IPS-20b (cell line): ENCODE results near the gene SELENOO.

Experiments used
- H3K27ac ChIP-seq: one replicate; pipeline ENCODE4 v1.5.1; 2013; ENCODE audit warnings: low read length
- H3K27me3 ChIP-seq: 2 replicates; pipeline ENCODE4 v1.6.1; 2013; ENCODE audit warnings: mild to moderate bottlenecking, low read length, inconsistent platforms; ENCODE audit not compliant: insufficient read depth
- H3K36me3 ChIP-seq: 2 replicates; pipeline ENCODE4 v1.6.1; 2013; ENCODE audit warnings: low read depth, mild to moderate bottlenecking, inconsistent platforms, low read length, moderate library complexity; ENCODE audit not compliant: insufficient read depth
- H3K4me1 ChIP-seq: 2 replicates; pipeline ENCODE4 v1.6.1; 2013; ENCODE audit warnings: mild to moderate bottlenecking, control low read depth, inconsistent platforms, low read length, moderate library complexity; ENCODE audit not compliant: insufficient read depth
- H3K4me3 ChIP-seq: 2 replicates; pipeline ENCODE4 v1.5.1; 2013; ENCODE audit warnings: mild to moderate bottlenecking, low read length, inconsistent platforms
- H3K9ac ChIP-seq: 2 replicates; pipeline ENCODE4 v1.6.1; 2013; ENCODE audit warnings: low read depth, mild to moderate bottlenecking, inconsistent platforms, low read length, moderate library complexity
- H3K9me3 ChIP-seq: 2 replicates; pipeline ENCODE4 v1.6.1; 2013; ENCODE audit warnings: mild to moderate bottlenecking, low read depth, low read length, inconsistent platforms; ENCODE audit not compliant: insufficient read depth

SELENOO gene

GRCh38 chr22:50244420-50245213 lies 43.8 kb downstream of the SELENOO start, which contains the start of gene TUBGCP6:
Gene TUBGCP6 (minus strand): TSS chr22:50245023. CDS start chr22:50244459, 564 bp downstream.
- H3K27ac ChIP-seq: peak within 1 kb of the TSS; percentile 55
- peak within 1 kb of the TSS; percentile 90 for H3K9ac ChIP-seq
- H3K4me3 ChIP-seq: peak within 1 kb of the TSS; percentile 93
- peaks cover 19% of the 10 kb centered on the region; the same call in 1 of the 2 replicates for H3K36me3 ChIP-seq
- no peaks in the 10 kb centered on the region for H3K9me3 ChIP-seq
- H3K4me1 ChIP-seq: no peaks in the 10 kb centered on the region; the same call in 1 of the 2 replicates
- no peaks in the 10 kb centered on the region for H3K27me3 ChIP-seq

DNA sequence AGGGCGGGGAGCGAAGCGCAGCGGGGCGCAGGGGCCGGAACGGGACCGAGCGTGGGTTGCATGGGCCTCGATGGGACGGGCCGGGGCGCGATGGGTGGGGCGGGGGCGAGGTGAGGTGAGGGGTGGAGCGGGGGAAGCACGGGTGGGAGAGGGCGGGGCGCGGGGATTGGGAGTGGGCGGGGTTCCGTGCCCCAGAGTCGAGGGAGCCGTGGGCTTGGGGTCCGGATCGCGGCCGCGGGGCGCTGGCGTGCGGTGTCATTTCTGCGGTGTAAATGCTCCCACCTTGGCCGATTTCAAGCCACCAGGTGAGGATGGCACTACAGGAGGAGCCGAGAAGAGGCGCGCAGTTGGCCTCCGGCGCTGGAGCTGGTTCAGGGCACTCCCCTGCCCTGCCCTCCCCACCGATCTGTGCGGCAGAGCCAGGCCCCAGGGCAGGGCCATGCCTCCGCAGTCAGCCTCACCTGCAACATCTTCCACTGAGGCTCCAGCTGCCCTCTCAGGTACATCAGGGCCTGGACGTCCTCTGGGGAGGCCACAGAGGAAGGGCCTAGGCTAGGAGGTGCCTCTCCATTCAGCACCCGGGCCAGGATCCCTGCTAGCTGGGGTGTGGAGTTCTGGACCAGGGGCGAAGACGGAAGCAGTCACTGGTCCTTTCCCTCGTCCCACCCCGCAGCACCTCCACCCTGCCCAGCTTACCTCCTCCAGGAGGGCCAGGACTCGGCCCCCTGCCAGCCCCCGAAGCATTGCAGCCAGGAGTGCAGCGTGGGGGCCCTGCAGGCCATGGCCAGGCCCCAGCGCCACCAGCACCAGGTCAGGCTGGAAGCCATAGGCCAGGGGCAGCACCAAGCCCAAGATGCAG lies 44.6 kb downstream of the SELENOO start:
- Histone ChIP-seq H3K9me3 (no peaks in the 10 kb centered on the region), H3K36me3 (peaks cover 11% of the 10 kb centered on the region; the same call in 1 of the 2 replicates)

DNA sequence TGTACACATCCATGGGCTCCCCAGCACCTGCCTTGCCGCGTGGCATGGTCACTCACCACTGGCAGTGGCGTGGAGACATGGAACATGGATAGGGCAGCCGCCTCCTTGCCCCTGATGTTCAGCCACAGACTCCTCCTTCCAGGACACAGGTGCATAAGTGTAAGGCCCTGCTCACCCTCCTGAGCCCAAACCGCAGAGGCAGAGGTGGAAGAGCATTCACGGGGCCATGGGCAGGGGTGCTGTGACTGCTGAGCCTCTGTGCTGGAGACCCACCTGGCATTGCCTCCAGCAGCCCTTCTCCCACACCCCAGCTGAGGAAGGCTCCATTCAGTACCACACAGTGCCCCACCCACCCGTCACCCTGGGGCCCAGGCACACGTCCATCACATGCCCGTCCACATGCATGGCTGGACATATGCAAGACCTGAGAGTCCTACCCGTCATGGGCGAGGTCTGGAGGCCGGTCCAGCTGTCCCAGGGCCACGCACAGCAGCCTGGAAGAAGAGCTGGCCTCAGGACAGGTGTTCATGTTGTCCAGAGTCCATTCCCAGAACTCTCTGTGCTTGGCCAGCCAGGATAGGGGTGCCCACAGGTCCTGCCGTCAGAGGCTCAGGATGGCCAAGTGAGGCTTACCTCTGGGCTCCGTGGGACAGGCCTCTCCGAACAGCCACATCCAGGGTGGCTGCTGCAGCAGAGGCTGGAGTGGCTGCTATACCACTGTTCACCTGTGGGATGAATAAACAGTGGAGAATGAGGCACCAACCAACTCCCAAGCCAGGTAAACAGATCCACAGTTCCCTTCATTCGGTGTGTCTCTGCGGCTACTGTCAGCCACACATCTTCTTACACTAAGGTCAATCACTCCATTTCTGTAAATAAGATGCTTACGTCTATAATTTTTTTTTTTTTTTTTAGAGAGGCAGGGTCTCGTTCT lies 45.7 kb downstream of the SELENOO start:
- peaks cover 9% of the 10 kb centered on the region; the same call in 1 of the 2 replicates for H3K36me3 ChIP-seq
- H3K4me1 ChIP-seq: no peaks in the 10 kb centered on the region; the same call in 1 of the 2 replicates
- H3K4me3 ChIP-seq: no peak overlapping the region
- no peaks in the 10 kb centered on the region for H3K9me3 ChIP-seq
- H3K9ac ChIP-seq: no peak overlapping the region
- H3K27me3 ChIP-seq: no peaks in the 10 kb centered on the region
- H3K27ac ChIP-seq: no peak overlapping the region

More for the DNA sequence above, 44.6 kb downstream of the SELENOO start:
- H3K4me3 ChIP-seq: peak overlapping the region; percentile 93
- peak overlapping the region; percentile 55 for H3K27ac ChIP-seq
- H3K9ac ChIP-seq: peak overlapping the region; percentile 90; the same call in 1 of the 2 replicates
- H3K4me1 ChIP-seq: no peaks in the 10 kb centered on the region; the same call in 1 of the 2 replicates
- no peaks in the 10 kb centered on the region for H3K27me3 ChIP-seq

- H3K4me1 ChIP-seq: no peaks in the 10 kb centered on the region; the same call in 1 of the 2 replicates
- no peak overlapping the region for H3K9ac ChIP-seq
- H3K4me3 ChIP-seq: no peak overlapping the region; the same call in 1 of the 2 replicates
- peaks cover 9% of the 10 kb centered on the region; the same call in 1 of the 2 replicates for H3K36me3 ChIP-seq
- H3K27me3 ChIP-seq: no peaks in the 10 kb centered on the region
- H3K27ac ChIP-seq: no peak overlapping the region
- no peaks in the 10 kb centered on the region for H3K9me3 ChIP-seq
These were observed 46.9 kb downstream of the SELENOO start for GRCh38 chr22:50247748-50248147.

DNA sequence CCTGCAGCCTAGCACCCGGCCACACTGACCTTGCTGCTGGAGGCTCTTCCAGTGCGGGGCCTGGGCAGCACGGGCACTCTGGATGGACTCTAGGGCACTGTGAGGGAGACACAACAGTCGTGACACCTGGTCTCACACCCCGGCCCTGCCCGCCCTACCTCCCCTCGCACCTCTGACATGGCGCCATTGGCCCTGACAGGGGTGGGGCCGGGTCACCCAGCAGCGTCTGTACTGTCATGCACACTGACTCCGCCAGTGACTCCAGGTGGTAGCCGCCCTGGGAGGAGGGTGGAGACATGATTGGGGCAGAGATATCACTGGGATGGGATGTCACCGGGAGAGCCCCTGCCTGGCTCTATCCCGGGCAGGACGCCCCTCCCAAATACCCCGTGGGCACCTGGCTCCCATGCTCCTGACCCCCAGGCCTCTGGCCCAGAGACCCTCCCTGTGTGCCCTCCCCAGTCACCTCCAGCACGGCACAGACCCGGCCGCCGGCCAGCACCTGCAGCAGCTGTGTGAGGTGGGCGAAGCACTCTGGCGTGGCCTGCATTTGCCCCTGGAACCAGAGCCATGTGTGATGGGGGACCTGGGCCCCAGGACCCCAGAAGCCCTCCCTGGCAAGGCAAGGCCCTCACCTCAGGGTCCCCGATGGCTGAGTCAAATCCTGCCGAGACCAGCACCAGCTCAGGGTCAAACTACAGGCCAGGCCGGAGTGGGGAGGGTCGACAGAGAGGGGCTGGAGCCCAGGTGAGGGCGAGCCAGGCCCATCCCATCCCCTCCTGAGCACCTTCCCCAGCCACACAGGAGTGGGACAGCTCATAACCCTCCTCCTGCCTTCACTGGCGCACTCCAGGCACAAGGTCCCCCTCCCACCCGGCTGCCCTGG lies 47.6 kb downstream of the SELENOO start:
- Histone ChIP-seq H3K27ac (no peak overlapping the region), H3K9me3 (no peaks in the 10 kb centered on the region), H3K9ac (no peak overlapping the region)

DNA sequence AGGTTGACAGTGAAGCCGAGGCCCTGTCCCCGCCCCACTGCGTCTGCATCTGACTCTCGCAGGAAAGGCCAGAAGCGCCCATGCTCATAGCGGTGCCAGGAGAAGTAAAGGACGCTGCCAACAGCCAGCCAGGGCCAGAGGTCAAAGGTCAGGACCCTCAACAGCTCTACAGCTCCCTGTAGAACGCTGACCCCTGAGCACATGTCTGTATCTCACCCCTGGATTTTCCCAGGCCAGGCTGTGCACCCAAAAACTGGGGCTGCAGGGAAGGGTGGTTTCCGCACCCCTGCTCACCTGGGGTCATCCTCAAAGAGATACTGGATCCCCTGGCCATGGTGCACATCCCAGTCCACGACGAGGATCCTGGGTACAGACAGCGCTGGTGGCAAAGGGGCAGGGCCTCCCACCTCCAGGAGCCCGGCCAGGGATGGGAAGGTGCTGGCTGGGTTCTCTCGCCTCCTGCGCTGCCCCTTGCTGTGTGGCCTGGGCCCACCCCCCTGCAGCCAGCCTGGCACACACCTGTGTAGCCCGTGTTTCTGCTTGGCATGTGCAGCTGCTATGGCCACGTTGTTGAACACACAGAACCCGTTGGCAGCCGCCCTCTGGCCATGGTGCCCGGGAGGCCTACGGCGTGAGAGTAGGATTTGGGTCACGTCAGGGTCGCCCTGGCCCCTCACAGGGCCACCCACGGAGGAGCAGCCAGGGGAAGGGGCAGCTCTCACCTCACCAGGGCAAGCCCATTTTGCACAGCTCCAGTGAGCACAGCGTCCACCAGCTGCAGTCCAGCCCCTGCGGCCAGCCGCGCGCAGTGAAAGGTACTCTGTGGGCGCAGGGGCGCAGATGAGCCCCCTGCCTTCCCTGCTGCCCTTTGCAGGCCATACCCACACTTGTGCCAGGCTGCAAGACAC lies 48.8 kb downstream of the SELENOO start:
- no peaks in the 10 kb centered on the region for H3K27me3 ChIP-seq
- H3K9ac ChIP-seq: no peak overlapping the region
- H3K27ac ChIP-seq: no peak overlapping the region
- H3K4me1 ChIP-seq: no peaks in the 10 kb centered on the region; the same call in 1 of the 2 replicates
- H3K9me3 ChIP-seq: no peaks in the 10 kb centered on the region
- peaks cover 9% of the 10 kb centered on the region; the same call in 1 of the 2 replicates for H3K36me3 ChIP-seq
- H3K4me3 ChIP-seq: peak overlapping the region; percentile 77; the same call in 1 of the 2 replicates

More for the DNA sequence above, 47.6 kb downstream of the SELENOO start:
- Histone ChIP-seq H3K4me3 (no peak overlapping the region; the same call in 1 of the 2 replicates), H3K4me1 (no peaks in the 10 kb centered on the region; the same call in 1 of the 2 replicates), H3K36me3 (peaks cover 9% of the 10 kb centered on the region; the same call in 1 of the 2 replicates), H3K27me3 (no peaks in the 10 kb centered on the region)

DNA sequence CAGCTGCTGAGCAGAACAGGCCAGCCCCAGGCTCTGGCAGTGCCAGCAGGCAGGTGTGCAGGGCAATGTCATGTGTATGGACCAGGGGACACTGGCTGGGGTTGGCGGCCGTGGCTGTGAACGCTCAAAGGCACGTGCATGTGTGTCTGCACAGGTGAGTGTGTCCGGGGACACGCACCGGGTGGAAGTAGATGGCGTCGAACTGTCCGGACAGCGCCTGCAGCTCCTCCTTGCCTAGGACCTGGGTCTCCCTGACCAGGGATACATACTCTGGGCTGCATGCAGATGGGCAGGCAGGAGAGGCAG lies 49.4 kb downstream of the SELENOO start:
- peak overlapping the region; percentile 77 for H3K4me3 ChIP-seq

DNA sequence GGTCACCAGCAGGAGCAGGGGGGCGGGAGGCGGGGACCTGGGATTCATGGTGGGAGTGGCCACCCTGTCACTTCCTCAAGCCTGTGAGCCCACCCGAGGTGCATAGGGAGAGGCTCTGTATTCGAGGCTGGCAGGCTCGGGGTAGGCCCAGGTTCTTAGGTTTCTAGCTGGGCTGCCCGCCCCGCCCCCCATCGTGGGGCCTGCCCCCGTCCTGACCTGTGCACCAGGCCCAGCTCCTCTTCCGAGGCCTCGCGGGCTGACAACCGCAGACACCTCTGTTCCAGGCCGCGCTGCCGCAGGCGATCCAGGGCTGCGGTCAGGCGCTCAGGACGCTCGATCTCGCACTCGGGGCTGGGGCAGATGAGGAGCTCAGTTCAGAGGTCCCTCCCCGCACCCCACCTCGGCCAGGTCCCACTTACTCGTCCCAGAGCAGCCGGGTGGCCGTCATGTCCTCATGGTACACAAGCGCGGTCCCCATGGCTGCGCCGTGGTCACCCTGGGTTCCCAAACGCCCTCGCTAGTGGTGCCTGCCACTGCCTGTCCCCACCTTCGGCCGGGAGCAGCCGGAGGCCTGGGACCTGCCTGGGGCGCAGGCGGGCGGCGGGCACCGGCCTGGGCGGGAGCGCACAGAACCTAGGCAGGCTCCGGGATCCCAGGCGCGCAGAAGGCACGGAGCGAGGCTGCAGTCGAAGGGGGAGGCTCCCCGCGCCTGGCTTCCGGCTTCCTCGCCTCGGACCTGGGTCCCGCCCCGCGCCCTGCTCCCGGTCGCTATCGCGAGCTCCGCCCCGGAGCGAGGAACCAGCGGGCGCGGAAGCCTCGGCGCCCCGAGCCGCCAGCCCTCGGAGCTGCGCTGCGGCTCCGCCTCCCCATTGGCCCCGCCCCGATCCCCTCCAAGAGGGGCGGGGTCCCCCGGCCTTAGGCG lies 50.0 kb downstream of the SELENOO start, which contains the start of gene HDAC10:
Gene HDAC10, minus strand, starts transcription at position 711 of the 922 bp plus-strand sequence. Its CDS starts 233 bp downstream, at position 478.
- Histone ChIP-seq H3K27ac (no peak within 1 kb of the TSS), H3K4me3 (peak within 1 kb of the TSS; percentile 77), H3K27me3 (no peaks in the 10 kb centered on the region), H3K4me1 (no peaks in the 10 kb centered on the region; the same call in 1 of the 2 replicates), H3K9me3 (no peaks in the 10 kb centered on the region), H3K9ac (peak within 1 kb of the TSS; percentile 70; the same call in 1 of the 2 replicates), H3K36me3 (peaks cover 9% of the 10 kb centered on the region; the same call in 1 of the 2 replicates)

More for the DNA sequence above, 49.4 kb downstream of the SELENOO start:
- Histone ChIP-seq H3K27me3 (no peaks in the 10 kb centered on the region), H3K36me3 (peaks cover 9% of the 10 kb centered on the region; the same call in 1 of the 2 replicates), H3K4me1 (no peaks in the 10 kb centered on the region; the same call in 1 of the 2 replicates), H3K9ac (no peak overlapping the region), H3K27ac (no peak overlapping the region), H3K9me3 (no peaks in the 10 kb centered on the region)
